ENCODE results near the gene SHLD1.
A peak's percentile ranks its signal among the peaks of the same experiment; 100 is the strongest.
"Not testable (repeated sequence)": the region's sequence is repeated elsewhere in the genome, so short reads cannot be mapped to it uniquely, and the experiment has no call there.

SHLD1 gene

GRCh38 chr20:5749952-5750779 is at the start of gene SHLD1:
Gene SHLD1, plus strand, starts transcription at chr20:5750401. Its CDS starts 22,465 bp downstream, at chr20:5772866.
- TF ChIP-seq CTCF (IDR thresholded peaks at IDR 0.05; ENCODE audit: extremely low read depth, missing control alignments): no peak
- DNase-seq (ENCODE audit: low spot score): peak; percentile 79

GRCh38 chr20:5702339-5702738 is 47.9 kb upstream of the SHLD1 start:
- DNase-seq (ENCODE audit: low spot score): not testable (repeated sequence)

GRCh38 chr20:5703681-5704101 is 46.5 kb upstream of the SHLD1 start:
- TF ChIP-seq CTCF (IDR thresholded peaks at IDR 0.05; ENCODE audit: extremely low read depth, missing control alignments): no peak
- no peak for DNase-seq (ENCODE audit: low spot score)

GRCh38 chr20:5705827-5706226 is 44.4 kb upstream of the SHLD1 start:
- no peak for DNase-seq (ENCODE audit: low spot score)
- no peak for TF ChIP-seq CTCF (IDR thresholded peaks at IDR 0.05; ENCODE audit: extremely low read depth, missing control alignments)

- TF ChIP-seq CTCF (IDR thresholded peaks at IDR 0.05; ENCODE audit: extremely low read depth, missing control alignments): no peak
- no peak for DNase-seq (ENCODE audit: low spot score)
These were observed 43.4 kb upstream of the SHLD1 start for GRCh38 chr20:5706797-5707196.

- TF ChIP-seq CTCF (IDR thresholded peaks at IDR 0.05; ENCODE audit: extremely low read depth, missing control alignments): no peak
- no peak for DNase-seq (ENCODE audit: low spot score)
These were observed 39.6 kb upstream of the SHLD1 start for GRCh38 chr20:5710551-5710950.

- no peak for TF ChIP-seq CTCF (IDR thresholded peaks at IDR 0.05; ENCODE audit: extremely low read depth, missing control alignments)
- no peak for DNase-seq (ENCODE audit: low spot score)
These were observed 35.8 kb upstream of the SHLD1 start for GRCh38 chr20:5714261-5715041.

Measured in GM20000 (cell line).